Measurements from ENCODE around the gene CLIC4. TPM values are rescaled to one million over a fixed set of nuclear protein-coding genes. Genes with fewer than 3 reads are reported as not detected.
"Not testable (repeated sequence)": the region's sequence is repeated elsewhere in the genome, so short reads cannot be mapped to it uniquely, and the experiment has no call there.

Gene CLIC4
- total RNA-seq, 1 experiment from 2014 or later: 218 TPM

GRCh38 chr1:24875991-24876506, 130.8 kb downstream of the CLIC4 start:
- DNase-seq (ENCODE audit: low spot score): no peak

- DNase-seq (ENCODE audit: low spot score): no peak
These were observed 132.8 kb downstream of the CLIC4 start for GRCh38 chr1:24878045-24878444.

GRCh38 chr1:24878775-24879742, 133.8 kb downstream of the CLIC4 start:
- peak; percentile 10 for DNase-seq (ENCODE audit: low spot score)

- DNase-seq (ENCODE audit: low spot score): no peak
These were observed 135.8 kb downstream of the CLIC4 start for GRCh38 chr1:24881034-24881433.

- no peak for DNase-seq (ENCODE audit: low spot score)
These were observed 139.5 kb downstream of the CLIC4 start for GRCh38 chr1:24884751-24885150.

- DNase-seq (ENCODE audit: low spot score): no peak
These were observed 141.0 kb downstream of the CLIC4 start for GRCh38 chr1:24886241-24886640.

- no peak for DNase-seq (ENCODE audit: low spot score)
These were observed 143.1 kb downstream of the CLIC4 start for GRCh38 chr1:24888061-24888970.

GRCh38 chr1:24888971-24889676, 143.9 kb downstream of the CLIC4 start:
- DNase-seq (ENCODE audit: low spot score): peak; percentile 6

GRCh38 chr1:24890887-24891286, 145.6 kb downstream of the CLIC4 start:
- no peak for DNase-seq (ENCODE audit: low spot score)

GRCh38 chr1:24891367-24891766, 146.1 kb downstream of the CLIC4 start:
- not testable (repeated sequence) for DNase-seq (ENCODE audit: low spot score)

GRCh38 chr1:24892188-24893153, 147.2 kb downstream of the CLIC4 start:
- DNase-seq (ENCODE audit: low spot score): no peak

GRCh38 chr1:24893431-24893830, 148.2 kb downstream of the CLIC4 start:
- no peak for DNase-seq (ENCODE audit: low spot score)

Other genes with a start within 250 kb of the CLIC4 start
- gene RCAN3, start 242.6 kb upstream of the CLIC4 start, total RNA-seq (2014; rRNA removed; shearing (Covaris generic)): 8.3 and 8.4 TPM in 2 replicates
- not detected in 2 replicates for gene NCMAP, start 189.4 kb upstream of the CLIC4 start, total RNA-seq (2014; rRNA removed; shearing (Covaris generic))
- gene SRRM1, start 102.1 kb upstream of the CLIC4 start, total RNA-seq (2014; rRNA removed; shearing (Covaris generic)): 16.8 and 38.4 TPM in 2 replicates
- gene RUNX3, start 184.8 kb downstream of the CLIC4 start, total RNA-seq (2014; rRNA removed; shearing (Covaris generic)): not detected in 2 replicates